Activated B cell treated with CpG ODN at 0.5 μM for 24 hours (primary cell): ENCODE results near the gene CERS4. TPM values are rescaled to one million over a fixed set of nuclear protein-coding genes. Genes with fewer than 3 reads are reported as not detected.
"Not testable (repeated sequence)": the region's sequence is repeated elsewhere in the genome, so short reads cannot be mapped to it uniquely, and the experiment has no call there.

Source experiments
- ATAC-seq: fragments of 200-7000 bp; cut with Tn5 transposase; one replicate; pipeline ENCODE4 v1.10.0; 2021; ENCODE audit warnings: low read depth, mild to moderate bottlenecking, moderate library complexity
- CTCF ChIA-PET: fragments of 350-600 bp; sonication (Branson Sonifier 250); formaldehyde crosslinking; loops from one replicate; lab custom pipeline; 2021; ENCODE audit warnings: antibody characterized with exemption; lab: Charles Lee
- POLR2A ChIA-PET: fragments of 350-600 bp; sonication (Branson Sonifier 250); formaldehyde crosslinking; loops from one replicate; lab custom pipeline; 2021; ENCODE audit warnings: antibody characterized with exemption; lab: Charles Lee
- DNase-seq: peaks from one replicate; pipeline ENCODE4 v3.0.0; 2022
- H3K27ac Mint-ChIP-seq: one replicate; pipeline ENCODE4 v1.8.0; 2020; ENCODE audit warnings: mixed read lengths
- H3K27me3 Mint-ChIP-seq: one replicate; pipeline ENCODE4 v1.8.0; 2021; ENCODE audit warnings: mixed read lengths
- H3K36me3 Mint-ChIP-seq: one replicate; pipeline ENCODE4 v1.8.0; 2021; ENCODE audit warnings: low read depth, mixed read lengths
- H3K4me1 Mint-ChIP-seq: one replicate; pipeline ENCODE4 v1.8.0; 2021; ENCODE audit warnings: mixed read lengths
- H3K4me3 Mint-ChIP-seq: one replicate; pipeline ENCODE4 v1.8.0; 2020; ENCODE audit warnings: mild to moderate bottlenecking, mixed read lengths
- H3K9me3 Mint-ChIP-seq: one replicate; pipeline ENCODE4 v1.8.0; 2020; ENCODE audit warnings: mixed read lengths
- intact Hi-C: fragments of 100-400 bp; cut with micrococcal nuclease; formaldehyde crosslinking; loops from one replicate; pipeline ENCODE4 v1.15.1; 2024
- total RNA-seq: library from RNA; stranded (reverse); gene quantifications from 2 replicates; pipeline ENCODE4 v1.2.3, GENCODE V29; 2022
- TF ChIP-seq, protein P1 (sequence below): fragments of 200-600 bp; IDR thresholded peaks from one replicate; pipeline ENCODE4 v1.8.0; 2022; ENCODE audit warnings: antibody characterized with exemption, mild to moderate bottlenecking

Gene CERS4
- total RNA-seq, 1 donor from 2014 or later: 112 TPM

- POLR2A ChIA-PET: interaction anchor here (0.7 to 8.8 kb wide), 2 partner anchors 9 to 36 kb away, joined by 7 to 205 read pairs; no protein-coding TSS in a partner anchor
- CTCF ChIA-PET: no interaction called here
- Mint-ChIP-seq H3K9me3 (no peaks in the 10 kb centered on the region), H3K27ac (no peak overlapping the region), H3K27me3 (no peaks in the 10 kb centered on the region), H3K36me3 (peaks cover 3% of the 10 kb centered on the region), H3K4me3 (no peak overlapping the region), H3K4me1 (peaks cover 23% of the 10 kb centered on the region)
- intact Hi-C loops: loop anchor here (5.0 kb wide), 1 partner anchor 263 kb away; the partner anchor contains the start of gene TIMM44
- TF ChIP-seq, protein P1, sequence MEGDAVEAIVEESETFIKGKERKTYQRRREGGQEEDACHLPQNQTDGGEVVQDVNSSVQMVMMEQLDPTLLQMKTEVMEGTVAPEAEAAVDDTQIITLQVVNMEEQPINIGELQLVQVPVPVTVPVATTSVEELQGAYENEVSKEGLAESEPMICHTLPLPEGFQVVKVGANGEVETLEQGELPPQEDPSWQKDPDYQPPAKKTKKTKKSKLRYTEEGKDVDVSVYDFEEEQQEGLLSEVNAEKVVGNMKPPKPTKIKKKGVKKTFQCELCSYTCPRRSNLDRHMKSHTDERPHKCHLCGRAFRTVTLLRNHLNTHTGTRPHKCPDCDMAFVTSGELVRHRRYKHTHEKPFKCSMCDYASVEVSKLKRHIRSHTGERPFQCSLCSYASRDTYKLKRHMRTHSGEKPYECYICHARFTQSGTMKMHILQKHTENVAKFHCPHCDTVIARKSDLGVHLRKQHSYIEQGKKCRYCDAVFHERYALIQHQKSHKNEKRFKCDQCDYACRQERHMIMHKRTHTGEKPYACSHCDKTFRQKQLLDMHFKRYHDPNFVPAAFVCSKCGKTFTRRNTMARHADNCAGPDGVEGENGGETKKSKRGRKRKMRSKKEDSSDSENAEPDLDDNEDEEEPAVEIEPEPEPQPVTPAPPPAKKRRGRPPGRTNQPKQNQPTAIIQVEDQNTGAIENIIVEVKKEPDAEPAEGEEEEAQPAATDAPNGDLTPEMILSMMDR: no peak
- no peak for DNase-seq
- no peak for ATAC-seq
These were observed 4.2 kb upstream of the CERS4 start for GRCh38 chr19:8204961-8205360.

DNA sequence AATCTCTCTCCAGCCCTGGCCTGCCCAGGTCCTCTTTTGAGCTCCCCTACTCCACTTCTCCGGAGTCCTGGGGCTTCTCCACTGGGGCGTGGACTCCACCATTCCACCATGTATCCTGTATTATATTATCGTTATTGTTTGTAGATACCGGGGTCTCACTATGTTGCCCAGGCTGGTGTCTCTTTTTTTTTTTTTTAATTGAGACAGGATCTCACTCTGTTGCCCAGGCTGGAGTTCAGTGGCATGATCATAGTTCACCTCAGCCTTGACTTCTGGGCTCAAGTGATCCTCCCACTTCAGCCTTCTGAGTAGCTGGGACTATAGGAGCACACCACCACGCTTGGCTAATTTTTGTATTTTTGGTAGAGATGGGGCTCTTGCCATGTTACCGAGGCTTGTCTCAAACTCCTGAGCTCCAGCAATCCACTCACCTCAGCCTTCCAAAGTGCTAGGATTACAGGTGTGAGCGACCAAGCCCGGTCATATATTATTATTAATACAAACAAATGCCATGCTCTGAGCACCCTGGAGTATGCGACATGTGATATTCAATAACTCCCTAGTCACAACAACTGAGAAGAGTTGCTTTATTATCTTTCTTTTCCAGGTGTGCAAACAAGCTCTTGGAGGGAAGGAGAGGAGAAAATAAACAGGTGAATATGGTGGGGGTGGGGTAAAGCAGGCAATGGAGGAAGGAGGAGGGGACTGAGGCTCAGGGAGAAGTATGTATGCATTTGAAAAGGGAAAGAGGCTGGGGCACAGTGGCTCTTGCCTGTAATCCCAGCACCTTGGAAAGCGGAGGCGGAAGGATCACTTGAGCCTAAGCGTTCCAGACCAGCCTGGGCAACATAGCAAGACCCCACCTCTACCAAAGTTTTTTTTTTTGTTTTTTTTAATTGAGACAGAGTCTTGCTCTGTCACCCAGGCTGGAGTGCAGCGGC is 2.8 kb upstream of the CERS4 start:
- Mint-ChIP-seq H3K4me1 (peaks cover 37% of the 10 kb centered on the region), H3K4me3 (no peak overlapping the region), H3K27ac (no peak overlapping the region), H3K36me3 (peaks cover 8% of the 10 kb centered on the region), H3K9me3 (no peaks in the 10 kb centered on the region), H3K27me3 (no peaks in the 10 kb centered on the region)
- ATAC-seq (no peak), DNase-seq (no peak)
- CTCF ChIA-PET: interaction anchor here (0.7 kb wide), 1 partner anchor 48 kb away, joined by 3 read pairs; no protein-coding TSS in a partner anchor
- TF ChIP-seq, protein P1: no peak
- POLR2A ChIA-PET: interaction anchor here (0.7 to 8.8 kb wide), 3 partner anchors 10 to 33 kb away, joined by 3 to 205 read pairs (median 3); no protein-coding TSS in a partner anchor
- intact Hi-C loops: loop anchor here (5.0 kb wide), 1 partner anchor 264 kb away; the partner anchor contains the start of gene TIMM44

- CTCF ChIA-PET, H3K9me3 Mint-ChIP-seq, DNase-seq, H3K27me3 Mint-ChIP-seq, ATAC-seq, H3K4me3 Mint-ChIP-seq, H3K27ac Mint-ChIP-seq: not testable (repeated sequence)
- peaks cover 16% of the 10 kb centered on the region for H3K36me3 Mint-ChIP-seq
- intact Hi-C loops: loop anchor here (5.0 kb wide), 1 partner anchor 265 kb away; the partner anchor contains the start of gene TIMM44
- POLR2A ChIA-PET: interaction anchor here (1.2 to 8.8 kb wide), 2 partner anchors 11 to 32 kb away, joined by 3 to 205 read pairs; no protein-coding TSS in a partner anchor
- H3K4me1 Mint-ChIP-seq: peaks cover 45% of the 10 kb centered on the region
These were observed 1.8 kb upstream of the CERS4 start for GRCh38 chr19:8207326-8207725.

DNA sequence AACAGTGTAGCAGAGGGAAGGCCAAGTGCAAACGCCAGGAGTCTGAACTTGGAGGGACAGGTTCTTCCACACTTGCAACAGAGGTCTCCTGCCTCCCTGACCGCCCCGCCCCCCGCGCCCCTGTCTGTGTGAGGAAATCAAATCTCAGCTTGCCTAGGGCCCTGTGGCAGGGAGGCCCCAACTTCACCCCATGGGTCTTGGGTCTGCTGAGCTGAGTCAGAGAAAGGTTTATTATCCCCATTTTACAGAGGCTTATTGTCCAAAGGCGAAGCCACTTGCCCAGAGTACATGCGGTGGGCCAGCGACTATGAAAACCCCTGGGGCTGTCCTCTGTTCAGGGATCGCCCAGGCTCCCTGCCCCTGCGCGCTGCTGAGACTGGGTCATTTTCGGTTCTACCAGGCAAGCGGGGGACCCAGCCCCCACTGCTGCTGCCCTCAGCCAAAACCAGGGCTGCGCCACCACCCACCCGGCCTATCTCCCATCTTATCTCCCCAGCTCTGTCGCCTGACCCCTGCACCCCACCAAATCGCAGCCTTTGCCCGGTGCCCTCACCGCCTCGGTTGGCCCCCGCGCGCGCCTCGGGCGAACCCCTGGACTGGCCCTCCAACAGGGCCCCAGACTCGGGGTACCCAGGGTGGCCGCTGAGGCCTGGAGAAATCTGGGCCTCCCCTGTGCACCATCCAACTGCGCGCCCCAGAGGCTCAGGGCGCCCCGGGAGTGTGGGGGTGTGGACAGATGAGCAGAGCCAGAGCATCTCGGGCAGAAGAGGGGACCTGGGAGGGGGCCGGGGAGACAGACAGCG is 850 bp upstream of the CERS4 start:
- H3K27me3 Mint-ChIP-seq: no peaks in the 10 kb centered on the region
- H3K36me3 Mint-ChIP-seq: peaks cover 20% of the 10 kb centered on the region
- TF ChIP-seq, protein P1: no peak
- intact Hi-C loops: loop anchor here (2.0 to 5.0 kb wide), 2 partner anchors 44 to 266 kb away; partner anchors contain the start of gene TIMM44
- DNase-seq: peak; percentile 23
- peak overlapping the region; percentile 83 for H3K4me3 Mint-ChIP-seq
- peaks cover 51% of the 10 kb centered on the region for H3K4me1 Mint-ChIP-seq
- peak overlapping the region; percentile 81 for H3K27ac Mint-ChIP-seq
- CTCF ChIA-PET: no interaction called here
- POLR2A ChIA-PET: interaction anchor here (0.5 to 8.8 kb wide), 5 partner anchors 12 to 489 kb away, joined by 3 to 205 read pairs (median 6); no protein-coding TSS in a partner anchor
- no peaks in the 10 kb centered on the region for H3K9me3 Mint-ChIP-seq
- peak; percentile 2 for ATAC-seq
